HCT116 (cell line): Measurements from ENCODE around the gene UGP2. TPM values are rescaled to one million over a fixed set of nuclear protein-coding genes. Genes with fewer than 3 reads are reported as not detected.

Experiments
- ATAC-seq: fragments of 200-7000 bp; cut with Tn5 transposase; 2 replicates; pipeline ENCODE4 v1.9.1; 2020; ENCODE audit warnings: mild to moderate bottlenecking, moderate library complexity
- BruUV-seq: library from RNA; stranded (reverse); fragments of 400-500 nt; replicated peaks from 2 replicates; lab custom pipeline; 2021; lab: Mats Ljungman, UMichigan
- CTCF ChIA-PET: fragments of 300-600 bp; sonication (Branson Sonifier 250); formaldehyde crosslinking; loops from one replicate; lab custom pipeline; 2021; ENCODE audit warnings: antibody characterized with exemption; lab: Charles Lee
- POLR2A ChIA-PET: fragments of 300-600, 350-600 bp; sonication (Branson Sonifier 250); formaldehyde crosslinking; loops from one replicate; lab custom pipeline; 2021; ENCODE audit warnings: antibody characterized with exemption; lab: Charles Lee
- RAD21 ChIA-PET, 2 experiments: fragments of 300-600 bp; sonication (Branson Sonifier 250); formaldehyde crosslinking; loops; one replicate each; lab custom pipeline; 2023; ENCODE audit warnings: low total read pairs in 2 of 2; ENCODE audit not compliant: uncharacterized antibody in 2 of 2, unreplicated experiment in 2 of 2, low non-redundant PET in 1 of 2; lab: Charles Lee
- DNase-seq: peaks from one replicate; pipeline ENCODE4 v3.0.0-alpha.2; 2010; ENCODE audit warnings: low read depth, low spot score
- H2AFZ ChIP-seq: fragments of 200-600 bp; shearing (Covaris generic), sonication (generic); 2 replicates; pipeline ENCODE4 v1.6.1; 2017; ENCODE audit warnings: low read depth, mixed run types, mixed read lengths, antibody characterized with exemption, low read length; ENCODE audit not compliant: poor library complexity, severe bottlenecking
- H3K27ac ChIP-seq: 2 replicates; pipeline ENCODE4 v1.5.1; 2012; ENCODE audit warnings: low read depth, low read length
- H3K27me3 ChIP-seq: fragments of 200-600 bp; sonication (generic); 2 replicates; pipeline ENCODE4 v1.6.1; 2016; ENCODE audit warnings: mixed run types, low read length, mixed read lengths; ENCODE audit not compliant: insufficient read depth
- H3K36me3 ChIP-seq, 2 experiments: fragments of 200-500 bp in 1 of 2; fragments of 200-600 bp in 1 of 2; sonication (Bioruptor generic) in 1 of 2; sonication (generic) in 1 of 2; 2 replicates each; pipeline versions ENCODE4 v1.5.1 to v1.6.1; 2014 to 2016; ENCODE audit warnings: low read length in 2 of 2, inconsistent platforms in 1 of 2, mixed read lengths in 1 of 2, mixed run types in 1 of 2; ENCODE audit not compliant: insufficient read depth in 2 of 2, control insufficient read depth in 1 of 2
- H3K4me1 ChIP-seq, 2 experiments: fragments of 200-600 bp in 1 of 2; sonication (generic) in 1 of 2; 2 replicates each; pipeline versions ENCODE4 v1.5.1 to v1.6.1; 2012 to 2017; ENCODE audit warnings: low read length in 2 of 2, inconsistent platforms in 1 of 2, mild to moderate bottlenecking in 1 of 2, mixed read lengths in 1 of 2, mixed run types in 1 of 2, moderate library complexity in 1 of 2; ENCODE audit not compliant: insufficient read depth in 2 of 2, control insufficient read depth in 1 of 2
- H3K4me2 ChIP-seq: fragments of 200-600 bp; sonication (generic); 2 replicates; pipeline ENCODE4 v1.6.1; 2017; ENCODE audit warnings: mixed run types, low read length, mixed read lengths
- H3K4me3 ChIP-seq, 2 experiments: fragments of 200-600 bp in 1 of 2; sonication (generic) in 1 of 2; replicated peaks in 1 of 2; 2 replicates each; pipeline ENCODE4 v1.5.1; 2011 to 2016; ENCODE audit warnings: low read length in 2 of 2, control low read depth in 1 of 2, low read depth in 1 of 2, mild to moderate bottlenecking in 1 of 2, mixed read lengths in 1 of 2, mixed run types in 1 of 2
- H3K79me2 ChIP-seq: fragments of 200-600 bp; sonication (generic); 2 replicates; pipeline ENCODE4 v1.6.1; 2017; ENCODE audit warnings: mild to moderate bottlenecking, mixed run types, low read length, moderate library complexity, mixed read lengths; ENCODE audit not compliant: insufficient read depth
- H3K9ac ChIP-seq: fragments of 200-600 bp; sonication (generic); 2 replicates; pipeline ENCODE4 v1.6.1; 2016; ENCODE audit warnings: low read length, mixed read lengths
- H3K9me2 ChIP-seq: fragments of 200-600 bp; sonication (generic), shearing (Covaris generic); 2 replicates; pipeline ENCODE4 v1.6.1; 2017; ENCODE audit warnings: mixed run types, mild to moderate bottlenecking, moderate library complexity; ENCODE audit not compliant: insufficient read depth
- H3K9me3 ChIP-seq, 2 experiments: fragments of 200-500 bp in 1 of 2; fragments of 200-600 bp in 1 of 2; sonication (Bioruptor generic) in 1 of 2; sonication (generic) in 1 of 2; 2 replicates each; pipeline ENCODE4 v1.6.1; 2014 to 2017; ENCODE audit warnings: low read length in 2 of 2, mixed read lengths in 2 of 2, inconsistent platforms in 1 of 2, low read depth in 1 of 2, mild to moderate bottlenecking in 1 of 2, mixed run types in 1 of 2, moderate library complexity in 1 of 2; ENCODE audit not compliant: control insufficient read depth in 1 of 2, insufficient read depth in 1 of 2
- H4K20me1 ChIP-seq: fragments of 200-600 bp; sonication (generic), shearing (Covaris generic); 2 replicates; pipeline ENCODE4 v1.6.1; 2017; ENCODE audit warnings: mixed run types, mild to moderate bottlenecking, moderate library complexity; ENCODE audit not compliant: insufficient read depth
- CBX3 ChIP-seq: IDR thresholded peaks from 2 replicates; pipeline ENCODE4 v1.6.1; 2012; ENCODE audit warnings: low read depth
- EZH2 ChIP-seq: fragments of 200-600 bp; sonication (generic); IDR thresholded peaks from 2 replicates; pipeline ENCODE4 v1.6.1; 2017; ENCODE audit warnings: antibody characterized with exemption, mixed run types
- EZH2phosphoT487 ChIP-seq: fragments of 200-600 bp; IDR thresholded peaks from 2 replicates; pipeline ENCODE4 v1.6.1; 2018; ENCODE audit warnings: antibody characterized with exemption, borderline replicate concordance
- FOSL1 ChIP-seq: IDR thresholded peaks from 2 replicates; pipeline ENCODE4 v1.6.1; 2012; ENCODE audit warnings: low read depth
- POLR2A ChIP-seq: IDR thresholded peaks from 2 replicates; pipeline ENCODE4 v1.7.0; 2011; ENCODE audit warnings: borderline replicate concordance; ENCODE audit not compliant: insufficient read depth, insufficient read length; ENCODE audit errors: extremely low read depth
- RAD21 ChIP-seq: IDR thresholded peaks from 2 replicates; pipeline ENCODE4 v1.6.1; 2012; ENCODE audit warnings: low read depth, mild to moderate bottlenecking
- REST ChIP-seq: IDR thresholded peaks from 2 replicates; pipeline ENCODE4 v1.6.1; 2012; ENCODE audit warnings: low read depth
- SP1 ChIP-seq: IDR thresholded peaks from 2 replicates; pipeline ENCODE4 v1.6.1; 2012; ENCODE audit warnings: low read depth
- SRF ChIP-seq: IDR thresholded peaks from 2 replicates; pipeline ENCODE4 v1.6.1; 2012; ENCODE audit warnings: low read depth
- TCF7L2 ChIP-seq: IDR thresholded peaks from 2 replicates; pipeline ENCODE4 v1.7.0; 2011; ENCODE audit warnings: borderline replicate concordance, inconsistent platforms; ENCODE audit not compliant: insufficient read depth, insufficient read length; ENCODE audit errors: extremely low read depth
- YY1 ChIP-seq: IDR thresholded peaks from 2 replicates; pipeline ENCODE4 v1.6.1; 2011; ENCODE audit warnings: low read length, low read depth, moderate library complexity, mild to moderate bottlenecking; ENCODE audit not compliant: insufficient replicate concordance; ENCODE audit errors: extremely low read depth
- ZFX ChIP-seq: fragments of 450-650 bp; IDR thresholded peaks from 2 replicates; pipeline ENCODE4 v1.6.1; 2017
- ZNF274 ChIP-seq: fragments of 200-500 bp; sonication (Bioruptor generic); IDR thresholded peaks from 2 replicates; pipeline ENCODE4 v1.6.1; 2014; ENCODE audit warnings: mild to moderate bottlenecking, low read depth, low read length, inconsistent platforms
- intact Hi-C: fragments of 100-400 bp; cut with micrococcal nuclease; formaldehyde crosslinking; loops from 2 replicates; pipeline ENCODE4 v1.10.0; 2022
- total RNA-seq: library from RNA; stranded (reverse); gene quantifications from one replicate; pipeline ENCODE4 v1.2.1, GENCODE V29; 2021; ENCODE audit not compliant: unreplicated experiment
- TF ChIP-seq, protein P1 (sequence below), 3 experiments: fragments of 200-600 bp in 1 of 3; sonication (generic) in 1 of 3; IDR thresholded peaks in 2 of 3; conservative IDR thresholded peaks in 1 of 3; 2 replicates each; pipeline ENCODE4 v1.5.1; 2012 to 2017; ENCODE audit warnings: low read depth in 2 of 3, low read length in 2 of 3, antibody characterized with exemption in 1 of 3, borderline replicate concordance in 1 of 3, control low read depth in 1 of 3, mild to moderate bottlenecking in 1 of 3, mixed read lengths in 1 of 3, mixed run types in 1 of 3, moderate library complexity in 1 of 3; ENCODE audit not compliant: insufficient read depth in 1 of 3
- TF ChIP-seq, protein P2 (sequence below): IDR thresholded peaks from 2 replicates; pipeline ENCODE4 v1.6.1; 2012

UGP2 gene
- total RNA-seq, 1 experiment from 2014 or later: 57.1 TPM

GRCh38 chr2:63875559-63876245 lies 34.0 kb downstream of the UGP2 start:
- DNase-seq: no peak
- H3K36me3 ChIP-seq: 0 out of 4 replicates have a peak, but pooled peaks cover 0 to 14% of the 10 kb centered on the region in 2 experiments
- H3K9ac ChIP-seq: no peak overlapping the region
- TF ChIP-seq, protein P1, sequence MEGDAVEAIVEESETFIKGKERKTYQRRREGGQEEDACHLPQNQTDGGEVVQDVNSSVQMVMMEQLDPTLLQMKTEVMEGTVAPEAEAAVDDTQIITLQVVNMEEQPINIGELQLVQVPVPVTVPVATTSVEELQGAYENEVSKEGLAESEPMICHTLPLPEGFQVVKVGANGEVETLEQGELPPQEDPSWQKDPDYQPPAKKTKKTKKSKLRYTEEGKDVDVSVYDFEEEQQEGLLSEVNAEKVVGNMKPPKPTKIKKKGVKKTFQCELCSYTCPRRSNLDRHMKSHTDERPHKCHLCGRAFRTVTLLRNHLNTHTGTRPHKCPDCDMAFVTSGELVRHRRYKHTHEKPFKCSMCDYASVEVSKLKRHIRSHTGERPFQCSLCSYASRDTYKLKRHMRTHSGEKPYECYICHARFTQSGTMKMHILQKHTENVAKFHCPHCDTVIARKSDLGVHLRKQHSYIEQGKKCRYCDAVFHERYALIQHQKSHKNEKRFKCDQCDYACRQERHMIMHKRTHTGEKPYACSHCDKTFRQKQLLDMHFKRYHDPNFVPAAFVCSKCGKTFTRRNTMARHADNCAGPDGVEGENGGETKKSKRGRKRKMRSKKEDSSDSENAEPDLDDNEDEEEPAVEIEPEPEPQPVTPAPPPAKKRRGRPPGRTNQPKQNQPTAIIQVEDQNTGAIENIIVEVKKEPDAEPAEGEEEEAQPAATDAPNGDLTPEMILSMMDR (IDR thresholded peaks at IDR 0.05 in 2 of 3, conservative IDR thresholded peaks at IDR 0.05 in 1 of 3; ENCODE audit: borderline replicate concordance in 1 of 3, insufficient read depth in 1 of 3, low read depth in 2 of 3, low read length in 2 of 3): no peak
- TF ChIP-seq, protein P2, sequence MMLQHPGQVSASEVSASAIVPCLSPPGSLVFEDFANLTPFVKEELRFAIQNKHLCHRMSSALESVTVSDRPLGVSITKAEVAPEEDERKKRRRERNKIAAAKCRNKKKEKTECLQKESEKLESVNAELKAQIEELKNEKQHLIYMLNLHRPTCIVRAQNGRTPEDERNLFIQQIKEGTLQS: no peak
- no peak for TF ChIP-seq YY1
- TF ChIP-seq FOSL1: no peak
- TF ChIP-seq ZNF274: no peak
- no peak for TF ChIP-seq SP1
- no peak for TF ChIP-seq TCF7L2
- no peak for TF ChIP-seq RAD21
- no peak for TF ChIP-seq EZH2phosphoT487
- no peak for TF ChIP-seq POLR2A
- TF ChIP-seq CBX3: no peak
- TF ChIP-seq ZFX: no peak
- no peak for TF ChIP-seq SRF
- TF ChIP-seq REST: no peak
- TF ChIP-seq EZH2: no peak
- H3K9me2 ChIP-seq: no peaks in the 10 kb centered on the region
- no peaks in the 10 kb centered on the region for H4K20me1 ChIP-seq
- H3K4me1 ChIP-seq: peaks cover 9 to 13% of the 10 kb centered on the region in 2 experiments
- H3K4me2 ChIP-seq: no peak overlapping the region
- ChIA-PET RAD21 (no interaction called here), CTCF (no interaction called here), POLR2A (no interaction called here)
- H3K27me3 ChIP-seq: no peaks in the 10 kb centered on the region
- no peak overlapping the region for H3K27ac ChIP-seq
- BruUV-seq: no TSS peak
- H3K79me2 ChIP-seq: no peaks in the 10 kb centered on the region
- H3K4me3 ChIP-seq: no peak overlapping the region
- no peak for ATAC-seq
- intact Hi-C loops: no loop called here
- no peak overlapping the region for H2AFZ ChIP-seq
- H3K9me3 ChIP-seq: no peaks in the 10 kb centered on the region; a peak in 1 of 4 replicates
